Neural cell (in vitro differentiated cells): Measurements from ENCODE around the gene THUMPD1. TPM values are rescaled to one million over a fixed set of nuclear protein-coding genes. Genes with fewer than 3 reads are reported as not detected.
"Not testable (repeated sequence)": the region's sequence is repeated elsewhere in the genome, so short reads cannot be mapped to it uniquely, and the experiment has no call there.

Source experiments
- H2AFZ ChIP-seq: fragments of 200-600, 300-800 bp; sonication (generic), shearing (Covaris generic); 2 replicates; pipeline ENCODE4 v1.6.0; 2014; ENCODE audit warnings: low read depth, mild to moderate bottlenecking, antibody characterized with exemption, low read length, moderate library complexity
- H3F3A ChIP-seq: fragments of 200-600 bp; shearing (Covaris generic); 2 replicates; pipeline ENCODE4 v1.6.1; 2016; ENCODE audit warnings: mild to moderate bottlenecking, moderate library complexity, mixed read lengths, antibody characterized with exemption, low read length; ENCODE audit not compliant: insufficient read depth, poor library complexity, severe bottlenecking
- H3K27ac ChIP-seq: fragments of 200-600, 300-800 bp; sonication (generic), shearing (Covaris generic); 2 replicates; pipeline ENCODE4 v1.5.1; 2014; ENCODE audit warnings: mild to moderate bottlenecking, low read length, moderate library complexity
- H3K27me3 ChIP-seq: fragments of 300-800, 200-600 bp; sonication (generic), shearing (Covaris generic); 2 replicates; pipeline ENCODE4 v1.6.0; 2014; ENCODE audit warnings: mild to moderate bottlenecking, low read depth, low read length, moderate library complexity; ENCODE audit not compliant: insufficient read depth
- H3K36me3 ChIP-seq: fragments of 300-800, 200-600 bp; sonication (generic), shearing (Covaris generic); 2 replicates; pipeline ENCODE4 v1.5.1; 2014; ENCODE audit warnings: mild to moderate bottlenecking, antibody characterized with exemption, low read length, moderate library complexity; ENCODE audit not compliant: insufficient read depth
- H3K4me2 ChIP-seq: fragments of 300-800, 200-600 bp; sonication (generic), shearing (Covaris generic); 2 replicates; pipeline ENCODE4 v1.6.0; 2014; ENCODE audit warnings: mild to moderate bottlenecking, low read length
- H3K4me3 ChIP-seq: fragments of 300-800, 200-600 bp; sonication (generic), shearing (Covaris generic); 2 replicates; pipeline ENCODE4 v1.5.1; 2014; ENCODE audit warnings: mild to moderate bottlenecking, low read length, moderate library complexity
- H3K79me2 ChIP-seq: fragments of 200-600 bp; shearing (Covaris generic); replicated peaks from 2 replicates; pipeline ENCODE4 v1.6.0; 2014; ENCODE audit warnings: mild to moderate bottlenecking, low read length, moderate library complexity; ENCODE audit not compliant: insufficient read depth
- H3K9ac ChIP-seq: fragments of 300-800, 200-600 bp; sonication (generic), shearing (Covaris generic); 2 replicates; pipeline ENCODE4 v1.6.1; 2016; ENCODE audit warnings: mild to moderate bottlenecking, low read length, mixed read lengths
- H3K9me2 ChIP-seq: fragments of 200-600 bp; shearing (Covaris generic); 2 replicates; pipeline ENCODE4 v1.6.1; 2016; ENCODE audit warnings: mild to moderate bottlenecking, low read length, mixed read lengths; ENCODE audit not compliant: insufficient read depth
- H3K9me3 ChIP-seq: fragments of 200-600, 300-800 bp; sonication (generic), shearing (Covaris generic); 2 replicates; pipeline ENCODE4 v1.6.1; 2016; ENCODE audit warnings: mild to moderate bottlenecking, mixed run types, low read length, moderate library complexity, mixed read lengths
- H4K20me1 ChIP-seq: fragments of 200-600 bp; shearing (Covaris generic); 2 replicates; pipeline ENCODE4 v1.6.1; 2016; ENCODE audit warnings: mild to moderate bottlenecking, mixed run types; ENCODE audit not compliant: insufficient read depth
- CTCF ChIP-seq: fragments of 450-650 bp; IDR thresholded peaks from 2 replicates; pipeline ENCODE4 v1.5.1; 2014; ENCODE audit warnings: antibody characterized with exemption, mild to moderate bottlenecking, moderate library complexity; ENCODE audit not compliant: poor library complexity, severe bottlenecking
- EP300 ChIP-seq: fragments of 450-650 bp; conservative IDR thresholded peaks from 2 replicates; pipeline ENCODE4 v1.6.1; 2014; ENCODE audit warnings: antibody characterized with exemption, mild to moderate bottlenecking, moderate library complexity; ENCODE audit not compliant: poor library complexity, severe bottlenecking
- EZH2 ChIP-seq: fragments of 200-600, 300-800 bp; shearing (Covaris generic), sonication (generic); IDR thresholded peaks from 2 replicates; pipeline ENCODE4 v1.6.1; 2014; ENCODE audit warnings: antibody characterized with exemption, low read length, borderline replicate concordance, mild to moderate bottlenecking; ENCODE audit not compliant: insufficient read depth, poor library complexity, severe bottlenecking
- MXI1 ChIP-seq: fragments of 450-650 bp; conservative IDR thresholded peaks from 2 replicates; pipeline ENCODE4 v1.6.1; 2014; ENCODE audit warnings: antibody characterized with exemption, mild to moderate bottlenecking; ENCODE audit not compliant: poor library complexity, severe bottlenecking
- POLR2AphosphoS5 ChIP-seq: IDR thresholded peaks from 2 replicates; pipeline ENCODE4 v1.6.1; 2012
- RAD21 ChIP-seq: fragments of 450-650 bp; conservative IDR thresholded peaks from 2 replicates; pipeline ENCODE4 v1.6.1; 2014; ENCODE audit warnings: antibody characterized with exemption, mild to moderate bottlenecking, moderate library complexity
- REST ChIP-seq: IDR thresholded peaks from 2 replicates; pipeline ENCODE4 v1.6.1; 2012; ENCODE audit warnings: borderline replicate concordance
- SMC3 ChIP-seq: fragments of 450-650 bp; conservative IDR thresholded peaks from 2 replicates; pipeline ENCODE4 v1.6.1; 2014; ENCODE audit warnings: antibody characterized with exemption, mild to moderate bottlenecking, moderate library complexity; ENCODE audit not compliant: poor library complexity
- TAF1 ChIP-seq: IDR thresholded peaks from 2 replicates; pipeline ENCODE4 v1.6.1; 2012; ENCODE audit warnings: low read depth
- polyA plus RNA-seq: library from polyadenylated mRNA; depleted of rRNA; stranded (reverse); fragments of >200 nt; gene quantifications from 2 replicates; pipeline ENCODE4 v1.2.3, GENCODE V29; 2014

The THUMPD1 gene
- polyA plus RNA-seq, 1 donor from 2014 or later: 57.1 TPM

- Histone ChIP-seq H3K4me2 (no peak overlapping the region), H4K20me1 (no peaks in the 10 kb centered on the region), H3K27me3 (no peaks in the 10 kb centered on the region), H3K36me3 (no peaks in the 10 kb centered on the region), H3K9me2 (no peaks in the 10 kb centered on the region), H3K4me3 (no peak overlapping the region), H3K27ac (no peak overlapping the region), H3K79me2 (no peaks in the 10 kb centered on the region), H3K9ac (no peak overlapping the region), H3K9me3 (no peaks in the 10 kb centered on the region), H3F3A (no peaks in the 10 kb centered on the region), H2AFZ (no peak overlapping the region)
- TF ChIP-seq POLR2AphosphoS5 (no peak), MXI1 (no peak), EZH2 (no peak), RAD21 (no peak), SMC3 (no peak), REST (no peak), EP300 (no peak), CTCF (no peak), TAF1 (no peak)
These were observed 30.2 kb downstream of the THUMPD1 start for GRCh38 chr16:20711277-20711911.

- not testable (repeated sequence) for H3F3A ChIP-seq, H3K27me3 ChIP-seq, H4K20me1 ChIP-seq, H3K9ac ChIP-seq, H3K9me2 ChIP-seq, H3K36me3 ChIP-seq, H3K4me2 ChIP-seq, H3K79me2 ChIP-seq, H3K27ac ChIP-seq, H3K9me3 ChIP-seq, H3K4me3 ChIP-seq, H2AFZ ChIP-seq
These were observed 33.5 kb downstream of the THUMPD1 start for GRCh38 chr16:20708129-20708528.

GRCh38 chr16:20707461-20707860 lies 34.2 kb downstream of the THUMPD1 start:
- no peaks in the 10 kb centered on the region for H3K9me2 ChIP-seq
- no peaks in the 10 kb centered on the region for H3F3A ChIP-seq
- H3K36me3 ChIP-seq: no peaks in the 10 kb centered on the region
- TF ChIP-seq REST: no peak
- TF ChIP-seq EZH2: no peak
- TF ChIP-seq TAF1: no peak
- no peak for TF ChIP-seq POLR2AphosphoS5
- TF ChIP-seq EP300: no peak
- no peak for TF ChIP-seq RAD21
- TF ChIP-seq CTCF: no peak
- TF ChIP-seq MXI1: no peak
- TF ChIP-seq SMC3: no peak
- no peaks in the 10 kb centered on the region for H4K20me1 ChIP-seq
- no peak overlapping the region for H3K4me2 ChIP-seq
- H3K9ac ChIP-seq: no peak overlapping the region
- no peak overlapping the region for H3K27ac ChIP-seq
- H3K27me3 ChIP-seq: no peaks in the 10 kb centered on the region
- H3K4me3 ChIP-seq: no peak overlapping the region
- no peak overlapping the region for H2AFZ ChIP-seq
- no peaks in the 10 kb centered on the region for H3K9me3 ChIP-seq
- H3K79me2 ChIP-seq: no peaks in the 10 kb centered on the region
